RWPE2 (cell line): ENCODE results near the gene FILIP1.

Experiments used
- ATAC-seq: fragments of 200-7000 bp; cut with Tn5 transposase; 3 replicates; pipeline ENCODE4 v1.9.1; 2021; ENCODE audit warnings: low read depth
- DNase-seq: peaks from one replicate; pipeline ENCODE4 v3.0.0-alpha.2; 2020; ENCODE audit warnings: low spot score
- H3K27ac ChIP-seq: fragments of 450-650 bp; 2 replicates; pipeline ENCODE4 v1.5.1; 2017; ENCODE audit warnings: mild to moderate bottlenecking; ENCODE audit not compliant: poor library complexity, severe bottlenecking
- H3K27me3 ChIP-seq: fragments of 250-450 bp; sonication (Bioruptor Pico); 2 replicates; pipeline ENCODE4 v1.5.1; 2021; ENCODE audit warnings: mild to moderate bottlenecking, moderate library complexity; ENCODE audit not compliant: insufficient read depth, poor library complexity, severe bottlenecking
- H3K36me3 ChIP-seq: fragments of 250-450 bp; sonication (Bioruptor Pico); 2 replicates; pipeline ENCODE4 v1.5.1; 2020; ENCODE audit warnings: low read depth, mild to moderate bottlenecking, moderate library complexity
- H3K4me1 ChIP-seq: fragments of 250-450 bp; sonication (Bioruptor Pico); 2 replicates; pipeline ENCODE4 v1.5.1; 2021; ENCODE audit warnings: mild to moderate bottlenecking, moderate library complexity; ENCODE audit not compliant: insufficient read depth, poor library complexity, severe bottlenecking
- H3K4me3 ChIP-seq: fragments of 250-450 bp; sonication (Bioruptor Pico); 2 replicates; pipeline ENCODE4 v1.5.1; 2021; ENCODE audit warnings: mild to moderate bottlenecking, moderate library complexity; ENCODE audit not compliant: severe bottlenecking
- H3K9me3 ChIP-seq: fragments of 250-450 bp; sonication (Bioruptor Pico); 2 replicates; pipeline ENCODE4 v1.5.1; 2021; ENCODE audit warnings: mild to moderate bottlenecking, moderate library complexity; ENCODE audit not compliant: severe bottlenecking
- CTCF ChIP-seq: fragments of 450-650 bp; IDR thresholded peaks from one replicate; pipeline ENCODE4 v1.5.1; 2017; ENCODE audit warnings: mild to moderate bottlenecking, moderate library complexity; ENCODE audit not compliant: poor library complexity, severe bottlenecking

FILIP1 gene

GRCh38 chr6:75377386-75377785 lies 116.2 kb downstream of the FILIP1 start:
- Histone ChIP-seq H3K9me3 (no peaks in the 10 kb centered on the region), H3K27ac (no peak overlapping the region), H3K4me1 (no peaks in the 10 kb centered on the region), H3K36me3 (no peaks in the 10 kb centered on the region), H3K27me3 (no peaks in the 10 kb centered on the region), H3K4me3 (no peak overlapping the region)
- TF ChIP-seq CTCF, result no peak
- DNase-seq (no peak), ATAC-seq (no peak)

- ATAC-seq (peak; percentile 65), DNase-seq (no peak)
- H3K9me3 ChIP-seq, result no peaks in the 10 kb centered on the region
- no peak for TF ChIP-seq CTCF
- H3K27ac ChIP-seq, result no peak overlapping the region
- H3K4me3 ChIP-seq, result no peak overlapping the region
- H3K36me3 ChIP-seq, result no peaks in the 10 kb centered on the region
- H3K27me3 ChIP-seq, result no peaks in the 10 kb centered on the region
- no peaks in the 10 kb centered on the region for H3K4me1 ChIP-seq
Measured at GRCh38 chr6:75376347-75377024, 117.1 kb downstream of the FILIP1 start.

DNA sequence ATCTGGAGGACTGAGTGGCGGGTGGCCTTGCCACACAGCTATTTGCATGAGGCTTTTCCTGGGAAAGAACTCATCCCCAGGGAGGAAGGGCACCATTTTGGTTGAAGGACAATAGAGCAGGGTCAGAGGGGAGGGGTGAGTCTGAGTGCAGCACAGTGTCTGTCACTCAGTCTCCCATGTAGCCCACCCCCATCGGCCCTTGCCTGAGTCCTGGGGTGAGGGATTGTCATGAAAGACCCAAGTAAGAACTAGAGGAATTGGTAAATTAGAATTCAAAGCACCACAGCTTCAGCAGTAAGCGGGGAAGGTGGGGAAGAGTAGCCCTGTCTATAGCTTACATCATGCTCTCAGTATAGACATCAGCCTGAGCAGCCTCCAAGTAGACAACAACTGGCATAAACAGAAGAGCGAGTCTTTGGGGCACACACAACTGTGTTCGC lies 118.6 kb downstream of the FILIP1 start:
- Histone ChIP-seq H3K9me3 (no peaks in the 10 kb centered on the region), H3K4me3 (no peak overlapping the region), H3K27me3 (no peaks in the 10 kb centered on the region), H3K36me3 (no peaks in the 10 kb centered on the region), H3K27ac (no peak overlapping the region), H3K4me1 (no peaks in the 10 kb centered on the region)
- DNase-seq (no peak), ATAC-seq (no peak)
- TF ChIP-seq CTCF, result no peak

GRCh38 chr6:75372884-75373283 lies 120.7 kb downstream of the FILIP1 start:
- H3K36me3 ChIP-seq, result no peaks in the 10 kb centered on the region
- no peaks in the 10 kb centered on the region for H3K27me3 ChIP-seq
- H3K27ac ChIP-seq, result no peak overlapping the region
- TF ChIP-seq CTCF, result no peak
- H3K4me3 ChIP-seq, result no peak overlapping the region
- H3K4me1 ChIP-seq, result no peaks in the 10 kb centered on the region
- ATAC-seq (no peak), DNase-seq (no peak)
- no peaks in the 10 kb centered on the region for H3K9me3 ChIP-seq

- Histone ChIP-seq H3K27ac (no peak overlapping the region), H3K27me3 (no peaks in the 10 kb centered on the region), H3K4me1 (no peaks in the 10 kb centered on the region), H3K4me3 (no peak overlapping the region), H3K9me3 (no peaks in the 10 kb centered on the region), H3K36me3 (no peaks in the 10 kb centered on the region)
- DNase-seq (no peak), ATAC-seq (no peak)
- no peak for TF ChIP-seq CTCF
Measured at GRCh38 chr6:75370011-75370410, 123.6 kb downstream of the FILIP1 start.
